Activated T-helper 17 cell treated with anti-CD3 and anti-CD28 coated beads, Interleukin-2, amount 50 U/mL, for 72 hours (primary cell): ENCODE results near the gene PTPRN2. TPM values are rescaled to one million over a fixed set of nuclear protein-coding genes. Genes with fewer than 3 reads are reported as not detected.
"Not testable (repeated sequence)": the region's sequence is repeated elsewhere in the genome, so short reads cannot be mapped to it uniquely, and the experiment has no call there.

Experiments
- ATAC-seq: fragments of 150-1000 bp; cut with Tn5 transposase; replicated peaks from 2 replicates; pipeline ENCODE4 v1.10.0; 2021; ENCODE audit warnings: mild to moderate bottlenecking, moderate library complexity
- H3K27ac Mint-ChIP-seq: one replicate; pipeline ENCODE4 v1.8.0; 2022; ENCODE audit warnings: mixed read lengths
- H3K27me3 Mint-ChIP-seq: one replicate; pipeline ENCODE4 v1.8.0; 2022; ENCODE audit warnings: mixed read lengths
- H3K36me3 Mint-ChIP-seq: one replicate; pipeline ENCODE4 v1.8.0; 2022; ENCODE audit warnings: low read depth, mild to moderate bottlenecking, mixed read lengths
- H3K4me1 Mint-ChIP-seq: one replicate; pipeline ENCODE4 v1.8.0; 2022; ENCODE audit warnings: mixed read lengths
- H3K4me3 Mint-ChIP-seq: one replicate; pipeline ENCODE4 v1.8.0; 2022; ENCODE audit warnings: mild to moderate bottlenecking, mixed read lengths
- H3K9me3 Mint-ChIP-seq: one replicate; pipeline ENCODE4 v1.8.0; 2022; ENCODE audit warnings: mixed read lengths
- total RNA-seq, 2 donors: library from RNA; stranded (reverse); gene quantifications; one replicate each; pipeline ENCODE4 v1.2.3, GENCODE V29; 2022

Gene PTPRN2
- total RNA-seq, 2 donors from 2014 or later: 0.48 to 1.4 TPM

GRCh38 chr7:158542651-158543566 is 44.7 kb downstream of the PTPRN2 start:
- ATAC-seq: no peak
- Mint-ChIP-seq H3K4me3 (no peak overlapping the region), H3K36me3 (no peaks in the 10 kb centered on the region), H3K27ac (no peak overlapping the region), H3K9me3 (no peaks in the 10 kb centered on the region), H3K4me1 (no peaks in the 10 kb centered on the region), H3K27me3 (no peaks in the 10 kb centered on the region)

GRCh38 chr7:158541346-158542010 is 46.1 kb downstream of the PTPRN2 start:
- Mint-ChIP-seq H3K27ac (no peak overlapping the region), H3K36me3 (no peaks in the 10 kb centered on the region), H3K27me3 (no peaks in the 10 kb centered on the region), H3K9me3 (no peaks in the 10 kb centered on the region), H3K4me1 (peaks cover under 1% of the 10 kb centered on the region), H3K4me3 (no peak overlapping the region)
- ATAC-seq: no peak

- no peaks in the 10 kb centered on the region for H3K36me3 Mint-ChIP-seq
- no peaks in the 10 kb centered on the region for H3K27me3 Mint-ChIP-seq
- H3K27ac Mint-ChIP-seq: no peak overlapping the region
- no peak overlapping the region for H3K4me3 Mint-ChIP-seq
- no peak for ATAC-seq
- peaks cover 4% of the 10 kb centered on the region for H3K4me1 Mint-ChIP-seq
- H3K9me3 Mint-ChIP-seq: no peaks in the 10 kb centered on the region
Measured at GRCh38 chr7:158539711-158540146, 47.9 kb downstream of the PTPRN2 start.

- no peak for ATAC-seq
- no peaks in the 10 kb centered on the region for H3K36me3 Mint-ChIP-seq
- no peak overlapping the region for H3K27ac Mint-ChIP-seq
- no peaks in the 10 kb centered on the region for H3K9me3 Mint-ChIP-seq
- H3K27me3 Mint-ChIP-seq: no peaks in the 10 kb centered on the region
- peaks cover 4% of the 10 kb centered on the region for H3K4me1 Mint-ChIP-seq
- H3K4me3 Mint-ChIP-seq: no peak overlapping the region
Measured at GRCh38 chr7:158538156-158538946, 49.3 kb downstream of the PTPRN2 start.

- H3K9me3 Mint-ChIP-seq: no peaks in the 10 kb centered on the region
- H3K4me1 Mint-ChIP-seq: peaks cover 4% of the 10 kb centered on the region
- no peak overlapping the region for H3K27ac Mint-ChIP-seq
- no peaks in the 10 kb centered on the region for H3K36me3 Mint-ChIP-seq
- H3K27me3 Mint-ChIP-seq: peaks cover 2% of the 10 kb centered on the region
- ATAC-seq: no peak
- no peak overlapping the region for H3K4me3 Mint-ChIP-seq
Measured at GRCh38 chr7:158537516-158537882, 50.1 kb downstream of the PTPRN2 start.

GRCh38 chr7:158536871-158537515 is 50.6 kb downstream of the PTPRN2 start:
- no peaks in the 10 kb centered on the region for H3K9me3 Mint-ChIP-seq
- H3K27me3 Mint-ChIP-seq: peaks cover 2% of the 10 kb centered on the region
- no peak for ATAC-seq

GRCh38 chr7:158535079-158535478 is 52.5 kb downstream of the PTPRN2 start:
- H3K27me3 Mint-ChIP-seq: peaks cover 2% of the 10 kb centered on the region
- no peak overlapping the region for H3K4me3 Mint-ChIP-seq

More at GRCh38 chr7:158536871-158537515, 50.6 kb downstream of the PTPRN2 start:
- Mint-ChIP-seq H3K36me3 (no peaks in the 10 kb centered on the region), H3K27ac (no peak overlapping the region), H3K4me3 (no peak overlapping the region), H3K4me1 (peaks cover 4% of the 10 kb centered on the region)

GRCh38 chr7:158534598-158534997 is 53.0 kb downstream of the PTPRN2 start:
- no peak for ATAC-seq
- Mint-ChIP-seq H3K4me1 (peaks cover 4% of the 10 kb centered on the region), H3K4me3 (no peak overlapping the region), H3K36me3 (no peaks in the 10 kb centered on the region), H3K9me3 (no peaks in the 10 kb centered on the region), H3K27ac (no peak overlapping the region), H3K27me3 (peaks cover 2% of the 10 kb centered on the region)

More at GRCh38 chr7:158535079-158535478, 52.5 kb downstream of the PTPRN2 start:
- Mint-ChIP-seq H3K27ac (no peak overlapping the region), H3K9me3 (no peaks in the 10 kb centered on the region), H3K36me3 (no peaks in the 10 kb centered on the region), H3K4me1 (peaks cover 4% of the 10 kb centered on the region)
- no peak for ATAC-seq

GRCh38 chr7:158534134-158534515 is 53.5 kb downstream of the PTPRN2 start:
- not testable (repeated sequence) for H3K4me3 Mint-ChIP-seq, ATAC-seq, H3K4me1 Mint-ChIP-seq, H3K27me3 Mint-ChIP-seq, H3K27ac Mint-ChIP-seq, H3K9me3 Mint-ChIP-seq, H3K36me3 Mint-ChIP-seq

- H3K4me3 Mint-ChIP-seq: no peak overlapping the region
- H3K27me3 Mint-ChIP-seq: peaks cover 2% of the 10 kb centered on the region
- H3K27ac Mint-ChIP-seq: no peak overlapping the region
- peaks cover 4% of the 10 kb centered on the region for H3K4me1 Mint-ChIP-seq
- H3K36me3 Mint-ChIP-seq: no peaks in the 10 kb centered on the region
- no peaks in the 10 kb centered on the region for H3K9me3 Mint-ChIP-seq
- no peak for ATAC-seq
Measured at GRCh38 chr7:158533386-158534133, 54.1 kb downstream of the PTPRN2 start.

GRCh38 chr7:158532093-158532627 is 55.5 kb downstream of the PTPRN2 start:
- H3K27me3 Mint-ChIP-seq: peaks cover 2% of the 10 kb centered on the region
- no peaks in the 10 kb centered on the region for H3K36me3 Mint-ChIP-seq
- no peak overlapping the region for H3K4me3 Mint-ChIP-seq
- no peak for ATAC-seq
- H3K9me3 Mint-ChIP-seq: no peaks in the 10 kb centered on the region
- H3K4me1 Mint-ChIP-seq: peaks cover 4% of the 10 kb centered on the region
- H3K27ac Mint-ChIP-seq: no peak overlapping the region

- no peaks in the 10 kb centered on the region for H3K36me3 Mint-ChIP-seq
- no peak for ATAC-seq
- peaks cover 2% of the 10 kb centered on the region for H3K27me3 Mint-ChIP-seq
- peaks cover 4% of the 10 kb centered on the region for H3K4me1 Mint-ChIP-seq
- H3K4me3 Mint-ChIP-seq: no peak overlapping the region
- no peaks in the 10 kb centered on the region for H3K9me3 Mint-ChIP-seq
- H3K27ac Mint-ChIP-seq: no peak overlapping the region
Measured at GRCh38 chr7:158531661-158532060, 56.0 kb downstream of the PTPRN2 start.

- Mint-ChIP-seq H3K4me1 (no peaks in the 10 kb centered on the region), H3K36me3 (no peaks in the 10 kb centered on the region), H3K27ac (no peak overlapping the region), H3K4me3 (no peak overlapping the region), H3K9me3 (no peaks in the 10 kb centered on the region), H3K27me3 (peaks cover 2% of the 10 kb centered on the region)
- ATAC-seq: no peak
Measured at GRCh38 chr7:158530800-158531609, 56.6 kb downstream of the PTPRN2 start.
